SK-N-SH (cell line): ENCODE results near the gene CLCN2.

Experiments used
- CTCF ChIP-seq: fragments of 200-600 bp; sonication (generic); IDR thresholded peaks from 2 replicates; pipeline ENCODE4 v1.6.1; 2017; ENCODE audit warnings: antibody characterized with exemption, mild to moderate bottlenecking, moderate library complexity
- EP300 ChIP-seq, 2 experiments: IDR thresholded peaks; 2 replicates each; pipeline versions ENCODE4 v1.4.0 to v1.6.1; 2012; ENCODE audit warnings: borderline replicate concordance in 1 of 2, low read depth in 1 of 2, low read length in 1 of 2
- EZH2phosphoT487 ChIP-seq: fragments of 200-600 bp; sonication (generic); IDR thresholded peaks from 2 replicates; pipeline ENCODE4 v1.6.1; 2017; ENCODE audit warnings: low read depth, mixed run types, mild to moderate bottlenecking, antibody characterized with exemption, moderate library complexity, borderline replicate concordance
- GATA2 ChIP-seq: sonication (generic); formaldehyde crosslinking; IDR thresholded peaks from 2 replicates; pipeline ENCODE4 v1.5.0; 2020; ENCODE audit warnings: mild to moderate bottlenecking, missing genetic modification reagents
- MEF2A ChIP-seq: IDR thresholded peaks from 2 replicates; pipeline ENCODE4 v1.4.0; 2012; ENCODE audit warnings: low read depth, borderline replicate concordance
- RAD21 ChIP-seq: IDR thresholded peaks from 2 replicates; pipeline ENCODE4 v1.6.1; 2012; ENCODE audit warnings: mild to moderate bottlenecking, low read length
- REST ChIP-seq: IDR thresholded peaks from 2 replicates; pipeline ENCODE4 v1.6.1; 2012; ENCODE audit warnings: mild to moderate bottlenecking, low read depth, low read length, moderate library complexity
- RXRA ChIP-seq: IDR thresholded peaks from 2 replicates; pipeline ENCODE4 v1.4.0; 2012; ENCODE audit warnings: low read depth, mild to moderate bottlenecking, borderline replicate concordance
- SMC3 ChIP-seq: IDR thresholded peaks from 2 replicates; pipeline ENCODE4 v1.6.1; 2012; ENCODE audit warnings: low read depth, low read length, improper control_type of control experiment
- TAF1 ChIP-seq: IDR thresholded peaks from 2 replicates; pipeline ENCODE4 v1.6.1; 2012; ENCODE audit warnings: low read depth, mild to moderate bottlenecking, low read length, moderate library complexity, borderline replicate concordance
- USF2 ChIP-seq: fragments of 150-350 bp; IDR thresholded peaks from 2 replicates; pipeline ENCODE4 v1.6.1; 2017; ENCODE audit warnings: antibody characterized with exemption, low read length, low read depth, borderline replicate concordance

DNA sequence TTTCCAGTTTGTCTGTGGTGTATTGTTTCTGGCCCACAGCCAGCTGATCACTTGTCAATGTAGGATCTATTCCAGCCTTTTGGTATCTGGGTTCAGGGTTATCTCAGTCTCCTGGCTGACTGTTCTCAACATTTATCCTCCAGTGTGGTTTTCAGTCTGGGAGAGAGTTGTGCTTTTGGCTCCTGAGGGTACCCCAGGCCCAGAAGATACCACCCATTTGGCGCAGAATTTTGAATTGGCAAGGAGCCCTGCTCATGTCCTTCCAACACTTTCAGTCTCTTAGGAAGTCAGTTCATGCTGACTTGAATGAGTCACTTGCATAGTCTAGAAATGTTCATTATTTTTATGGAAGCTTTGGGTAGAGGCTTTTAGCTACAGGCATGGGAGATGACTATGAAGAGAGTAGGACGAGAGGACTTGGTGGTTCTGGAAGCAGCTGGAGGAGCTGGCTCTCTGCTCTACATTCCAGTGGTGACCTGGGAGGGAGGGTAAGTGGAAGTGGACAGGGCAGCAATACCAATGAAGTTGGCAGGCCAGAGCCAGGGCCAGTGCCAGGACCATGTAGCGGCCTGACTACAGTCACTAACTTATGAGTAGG lies 7.3 kb upstream of the CLCN2 start:
- TF ChIP-seq RAD21 (no peak), REST (no peak), EP300 (IDR thresholded peaks at IDR 0.05; ENCODE audit: borderline replicate concordance in 1 of 2, low read depth in 1 of 2, low read length in 1 of 2) (no peak), EZH2phosphoT487 (no peak), MEF2A (no peak), CTCF (no peak), GATA2 (CRISPR knock-in tag) (no peak), USF2 (no peak), RXRA (no peak), SMC3 (no peak), TAF1 (no peak)
